ENCODE measurements around the gene MYL5. TPM values are rescaled to one million over a fixed set of nuclear protein-coding genes. Genes with fewer than 3 reads are reported as not detected.
"Not testable (repeated sequence)": the region's sequence is repeated elsewhere in the genome, so short reads cannot be mapped to it uniquely, and the experiment has no call there.

The MYL5 gene
- total and polyA plus RNA-seq, 11 donors = 1.4 to 12.9 (median 4.4) TPM

DNA sequence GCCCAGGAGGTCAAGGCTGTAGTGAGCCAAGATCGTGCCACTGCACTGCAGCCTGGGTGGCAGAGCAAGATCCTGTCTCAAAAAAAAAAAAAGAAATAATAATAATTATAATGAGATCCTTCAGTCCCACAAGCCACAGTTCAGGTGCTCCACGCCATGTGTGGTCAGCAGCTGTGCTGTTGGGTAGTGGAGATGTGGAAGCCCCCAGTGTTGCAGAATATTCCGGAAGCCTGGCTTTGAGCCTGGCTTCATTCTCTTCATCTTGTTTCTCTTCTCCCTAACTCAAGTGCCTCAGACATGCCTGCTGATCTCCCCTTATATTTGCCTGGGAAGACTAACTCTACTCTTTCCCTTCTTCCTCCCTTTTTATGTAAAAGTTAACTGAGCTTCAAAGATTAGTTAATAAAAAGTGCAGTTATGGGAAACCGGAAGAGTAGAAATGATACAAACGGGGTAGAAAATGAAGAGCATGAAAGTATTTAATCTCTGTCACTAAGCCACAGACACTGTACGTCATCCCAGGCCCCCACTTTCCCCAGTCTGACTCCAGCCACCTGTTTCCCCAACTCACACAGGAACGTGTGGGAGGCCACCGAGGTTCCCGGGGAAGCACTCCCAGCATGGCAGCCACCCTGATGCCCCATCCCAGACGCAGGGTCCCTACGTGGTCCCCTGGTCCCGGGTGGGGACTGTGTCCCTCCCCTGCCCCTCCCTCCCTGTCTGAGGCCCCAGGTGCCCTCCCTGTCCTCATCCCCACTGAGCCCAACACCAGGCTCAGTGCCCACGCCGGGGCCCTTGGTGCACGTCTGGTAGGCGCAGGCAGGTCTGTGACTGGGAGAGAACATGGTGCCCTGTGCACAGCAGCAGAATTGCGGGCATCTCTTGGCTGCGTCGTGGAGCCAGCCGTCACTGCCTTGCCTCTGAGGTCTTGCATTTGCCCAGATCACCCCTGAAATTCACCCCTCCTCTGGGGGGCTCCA, 55.3 kb downstream of the MYL5 start:
- Histone ChIP-seq H3K27ac (no peak overlapping the region), H3K4me1 (peaks cover 0 to 18% (median 9%) of the 10 kb centered on the region in 12 donors), H3K27me3 (no peaks in the 10 kb centered on the region), H3K36me3 (peaks cover 0 to 39% (median 34%) of the 10 kb centered on the region in 9 donors), H3K9me3 (no peaks in the 10 kb centered on the region), H3K4me3 (no peak overlapping the region)
- intact Hi-C loops (cut with DNase I) = no loop called here
- 88 to 92% (median 91%) methylated on average over 19 to 20 of the region's 20 CpGs for WGBS, 4 donors
- TF ChIP-seq, protein P1, sequence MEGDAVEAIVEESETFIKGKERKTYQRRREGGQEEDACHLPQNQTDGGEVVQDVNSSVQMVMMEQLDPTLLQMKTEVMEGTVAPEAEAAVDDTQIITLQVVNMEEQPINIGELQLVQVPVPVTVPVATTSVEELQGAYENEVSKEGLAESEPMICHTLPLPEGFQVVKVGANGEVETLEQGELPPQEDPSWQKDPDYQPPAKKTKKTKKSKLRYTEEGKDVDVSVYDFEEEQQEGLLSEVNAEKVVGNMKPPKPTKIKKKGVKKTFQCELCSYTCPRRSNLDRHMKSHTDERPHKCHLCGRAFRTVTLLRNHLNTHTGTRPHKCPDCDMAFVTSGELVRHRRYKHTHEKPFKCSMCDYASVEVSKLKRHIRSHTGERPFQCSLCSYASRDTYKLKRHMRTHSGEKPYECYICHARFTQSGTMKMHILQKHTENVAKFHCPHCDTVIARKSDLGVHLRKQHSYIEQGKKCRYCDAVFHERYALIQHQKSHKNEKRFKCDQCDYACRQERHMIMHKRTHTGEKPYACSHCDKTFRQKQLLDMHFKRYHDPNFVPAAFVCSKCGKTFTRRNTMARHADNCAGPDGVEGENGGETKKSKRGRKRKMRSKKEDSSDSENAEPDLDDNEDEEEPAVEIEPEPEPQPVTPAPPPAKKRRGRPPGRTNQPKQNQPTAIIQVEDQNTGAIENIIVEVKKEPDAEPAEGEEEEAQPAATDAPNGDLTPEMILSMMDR (IDR thresholded peaks at IDR 0.05) = no peak
- no peak for TF ChIP-seq POLR2A (IDR thresholded peaks at IDR 0.05)
- DNase-seq = no peak
- no peak for ATAC-seq

DNA sequence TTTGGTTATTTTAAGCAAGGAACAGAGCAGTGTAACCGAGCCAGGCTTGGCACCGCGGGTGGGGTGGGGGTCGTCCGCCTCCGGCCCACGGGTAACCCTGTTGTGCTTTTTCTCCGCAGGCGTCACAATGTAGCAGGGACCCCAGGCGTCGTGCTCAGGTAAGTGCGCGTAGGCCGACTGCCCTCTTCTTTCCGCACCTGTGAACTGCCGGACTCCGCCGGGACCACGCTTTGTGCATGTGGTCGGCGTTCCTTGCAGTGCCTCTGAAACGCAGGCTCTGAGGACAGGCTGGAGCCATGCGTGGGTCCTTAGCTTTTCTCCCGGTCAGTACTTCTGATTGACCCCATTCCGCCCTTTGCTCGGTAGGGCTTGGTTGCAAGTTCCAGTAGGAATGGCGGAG, 56.2 kb downstream of the MYL5 start:
- intact Hi-C loops (cut with DNase I) = no loop called here
- TF ChIP-seq, protein P1 (IDR thresholded peaks at IDR 0.05) = no peak
- no peak for TF ChIP-seq POLR2A (IDR thresholded peaks at IDR 0.05)
- H3K36me3 ChIP-seq = peaks cover 2 to 48% (median 43%) of the 10 kb centered on the region in 9 donors
- H3K27me3 ChIP-seq = no peaks in the 10 kb centered on the region
- H3K9me3 ChIP-seq = no peaks in the 10 kb centered on the region
- DNase-seq (no peak), ATAC-seq (no peak)
- 92 to 97% (median 96%) methylated on average over 17 to 27 of the region's 27 CpGs for whole genome bisulfite sequencing, 4 donors
- no peak overlapping the region for H3K4me3 ChIP-seq
- H3K4me1 ChIP-seq = peaks cover 0 to 18% (median 9%) of the 10 kb centered on the region in 12 donors
- no peak overlapping the region for H3K27ac ChIP-seq

DNA sequence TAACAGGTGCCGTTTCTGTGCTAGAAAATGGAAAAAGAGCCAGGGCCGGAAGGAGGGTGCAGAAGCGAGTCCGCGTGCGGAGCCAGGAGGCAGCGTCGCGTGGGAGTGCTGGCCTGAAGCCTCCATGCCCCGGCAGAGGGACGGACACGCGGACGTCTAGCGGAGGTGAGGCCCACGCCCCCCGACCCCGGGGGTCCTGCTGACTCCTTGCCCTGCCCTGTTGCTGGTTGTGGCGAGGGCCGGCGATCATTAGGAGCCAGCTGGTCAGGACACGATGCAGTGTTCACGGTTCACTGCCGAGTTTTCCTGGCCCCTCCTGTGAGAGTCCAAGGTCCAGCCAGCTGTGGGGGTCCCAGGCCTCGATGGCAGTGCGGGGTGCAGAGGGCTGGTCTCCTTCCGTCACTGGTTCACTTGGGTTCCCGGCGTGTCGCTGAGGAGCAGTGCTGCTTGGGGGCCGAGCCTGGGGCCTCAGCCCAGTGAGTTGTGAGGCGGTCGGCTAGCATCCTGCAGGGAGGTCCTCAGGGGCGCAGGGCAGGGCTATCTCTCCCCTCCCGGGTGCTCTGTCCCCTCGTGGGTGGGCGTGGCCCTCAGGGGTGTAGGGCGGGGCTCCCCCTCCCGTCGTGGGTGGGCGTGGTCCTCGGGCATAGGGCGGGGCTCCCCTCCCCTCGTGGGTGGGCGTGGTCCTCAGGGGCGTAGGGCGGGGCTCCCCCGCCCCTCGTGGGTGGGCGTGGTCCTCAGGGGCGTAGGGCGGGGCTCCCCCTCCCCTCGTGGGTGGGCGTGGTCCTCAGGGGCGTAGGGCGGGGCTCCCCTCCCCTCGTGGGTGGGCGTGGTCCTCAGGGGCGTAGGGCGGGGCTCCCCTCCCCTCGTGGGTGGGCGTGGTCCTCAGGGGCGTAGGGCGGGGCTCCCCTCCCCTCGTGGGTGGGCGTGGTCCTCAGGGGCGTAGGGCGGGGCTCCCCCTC, 56.9 kb downstream of the MYL5 start:
- ATAC-seq; H3K27ac ChIP-seq; DNase-seq; H3K9me3 ChIP-seq; H3K27me3 ChIP-seq; H3K4me3 ChIP-seq; intact Hi-C loops (cut with DNase I): not testable (repeated sequence)
- peaks cover 0 to 12% (median 7%) of the 10 kb centered on the region in 12 donors for H3K4me1 ChIP-seq
- peaks cover 2 to 55% (median 50%) of the 10 kb centered on the region in 9 donors for H3K36me3 ChIP-seq
- WGBS, 4 donors = 93 to 96% (median 95%) methylated on average over 25 to 50 of the region's 68 CpGs

Other genes starting within 250 kb of the MYL5 start
- gene ZNF721, start 175.4 kb upstream of the MYL5 start, total RNA-seq = 10 to 100 TPM in 7 of 9 donors, 1 to 10 TPM in 2; 5.5 to 20.3 (median 12.5) TPM
- gene ZNF721, start 175.4 kb upstream of the MYL5 start, polyA plus RNA-seq = 1 to 10 TPM; 8.0 to 8.2 TPM
- 10 to 100 TPM; 11.2 to 26.9 (median 14.9) TPM for gene PIGG, start 175.3 kb upstream of the MYL5 start, total RNA-seq
- 10 to 100 TPM; 14.0 to 19.4 TPM for gene PIGG, start 175.3 kb upstream of the MYL5 start, polyA plus RNA-seq
- gene TMEM271, start 98.2 kb upstream of the MYL5 start, total RNA-seq = not detected
- not detected for gene TMEM271, start 98.2 kb upstream of the MYL5 start, polyA plus RNA-seq
- gene PDE6B, start 49.0 kb upstream of the MYL5 start, total RNA-seq = 1 to 10 TPM in 8 of 9 donors, under 1 TPM in 1; 0.98 to 8.4 (median 3.6) TPM
- 1 to 10 TPM in 1 of 2 donors, under 1 TPM in 1; 0.61 to 1.9 TPM for gene PDE6B, start 49.0 kb upstream of the MYL5 start, polyA plus RNA-seq
- gene ATP5ME, start 266 bp upstream of the MYL5 start, total RNA-seq = 100 to 1,000 TPM; 210 to 906 (median 800) TPM
- 1,000 to 10,000 TPM in 1 of 2 donors, 100 to 1,000 TPM in 1; 552 to 2,413 TPM for gene ATP5ME, start 266 bp upstream of the MYL5 start, polyA plus RNA-seq
- 10 to 100 TPM in 3 of 9 donors, 1 to 10 TPM in 6; 5.6 to 20.5 (median 8.9) TPM for gene SLC49A3, start 14.6 kb downstream of the MYL5 start, total RNA-seq
- gene SLC49A3, start 14.6 kb downstream of the MYL5 start, polyA plus RNA-seq = 1 to 10 TPM; 5.2 to 9.8 TPM
- gene PCGF3, start 31.3 kb downstream of the MYL5 start, total RNA-seq = 10 to 100 TPM; 16.2 to 45.7 (median 21.8) TPM
- gene PCGF3, start 31.3 kb downstream of the MYL5 start, polyA plus RNA-seq = 10 to 100 TPM; 24.7 to 26.6 TPM
- 1 to 10 TPM in 7 of 9 donors, under 1 TPM in 2; 0.75 to 7.0 (median 3.3) TPM for gene CPLX1, start 151.6 kb downstream of the MYL5 start, total RNA-seq
- 1 to 10 TPM; 1.5 to 5.9 TPM for gene CPLX1, start 151.6 kb downstream of the MYL5 start, polyA plus RNA-seq